WTC11 (cell line): ENCODE results near the gene PSMD13. TPM values are rescaled to one million over a fixed set of nuclear protein-coding genes. Genes with fewer than 3 reads are reported as not detected.

Experiments used
- FOXK1 ChIP-seq: sonication (generic); formaldehyde crosslinking; IDR thresholded peaks from 2 replicates; pipeline ENCODE4 v1.8.0; 2022; ENCODE audit warnings: mild to moderate bottlenecking, moderate library complexity, missing genetic modification reagents
- GTF2I ChIP-seq: fragments of 250-450 bp; sonication (Bioruptor Pico); conservative IDR thresholded peaks from 2 replicates; pipeline ENCODE4 v1.4.0; 2021; ENCODE audit warnings: mild to moderate bottlenecking
- HMGA2 ChIP-seq: fragments of 250-450 bp; sonication (Bioruptor Pico); IDR thresholded peaks from 2 replicates; pipeline ENCODE4 v1.4.0; 2021; ENCODE audit warnings: mild to moderate bottlenecking, moderate library complexity
- IRF2 ChIP-seq: sonication (generic); formaldehyde crosslinking; IDR thresholded peaks from 2 replicates; pipeline ENCODE4 v1.8.0; 2022; ENCODE audit warnings: low read depth, missing genetic modification reagents, borderline replicate concordance
- JUN ChIP-seq: sonication (generic); formaldehyde crosslinking; IDR thresholded peaks from 2 replicates; pipeline ENCODE4 v1.8.0; 2023; ENCODE audit warnings: mild to moderate bottlenecking, missing genetic modification reagents
- KAT7 ChIP-seq: sonication (generic); formaldehyde crosslinking; IDR thresholded peaks from 2 replicates; pipeline ENCODE4 v1.8.1; 2023; ENCODE audit warnings: missing genetic modification reagents, mild to moderate bottlenecking, borderline replicate concordance
- NFYB ChIP-seq: sonication (generic); formaldehyde crosslinking; conservative IDR thresholded peaks from 2 replicates; pipeline ENCODE4 v1.8.0; 2022; ENCODE audit warnings: low read depth, missing genetic modification reagents
- NR2C2 ChIP-seq: sonication (generic); formaldehyde crosslinking; IDR thresholded peaks from 2 replicates; pipeline ENCODE4 v1.8.0; 2022; ENCODE audit warnings: mild to moderate bottlenecking, missing genetic modification reagents
- SMAD3 ChIP-seq: sonication (generic); formaldehyde crosslinking; IDR thresholded peaks from 2 replicates; pipeline ENCODE4 v1.8.0; 2022; ENCODE audit warnings: missing genetic modification reagents, mild to moderate bottlenecking, borderline replicate concordance
- SMAD4 ChIP-seq: sonication (generic); formaldehyde crosslinking; IDR thresholded peaks from 2 replicates; pipeline ENCODE4 v1.8.0; 2022; ENCODE audit warnings: mild to moderate bottlenecking, missing genetic modification reagents
- SOX15 ChIP-seq: fragments of 250-450 bp; sonication (Bioruptor Pico); IDR thresholded peaks from 2 replicates; pipeline ENCODE4 v1.9.0; 2021; ENCODE audit warnings: mild to moderate bottlenecking
- TEAD1 ChIP-seq: sonication (generic); formaldehyde crosslinking; IDR thresholded peaks from 2 replicates; pipeline ENCODE4 v1.8.0; 2022; ENCODE audit warnings: mild to moderate bottlenecking, missing genetic modification reagents
- TP53 ChIP-seq: sonication (generic); formaldehyde crosslinking; IDR thresholded peaks from 2 replicates; pipeline ENCODE4 v1.8.1; 2023; ENCODE audit warnings: mild to moderate bottlenecking, missing genetic modification reagents
- ZBTB21 ChIP-seq: sonication (generic); formaldehyde crosslinking; IDR thresholded peaks from 2 replicates; pipeline ENCODE4 v1.8.1; 2023; ENCODE audit warnings: mild to moderate bottlenecking, missing genetic modification reagents, borderline replicate concordance
- ZNF121 ChIP-seq: sonication (generic); formaldehyde crosslinking; IDR thresholded peaks from 2 replicates; pipeline ENCODE4 v1.8.0; 2023; ENCODE audit warnings: missing genetic modification reagents
- ZNF423 ChIP-seq: fragments of 250-450 bp; sonication (Bioruptor Pico); IDR thresholded peaks from 2 replicates; pipeline ENCODE4 v2.1.2; 2022; ENCODE audit warnings: mild to moderate bottlenecking, moderate library complexity
- ZNF671 ChIP-seq: fragments of 250-450 bp; sonication (Bioruptor Pico); IDR thresholded peaks from 2 replicates; pipeline ENCODE4 v1.8.0; 2021; ENCODE audit warnings: mild to moderate bottlenecking
- total RNA-seq: library from RNA; stranded (reverse); gene quantifications from 3 replicates; pipeline ENCODE4 v1.2.3, GENCODE V29; 2021
- TF ChIP-seq, protein P1 (sequence below): fragments of 250-450 bp; sonication (Bioruptor Pico); IDR thresholded peaks from 2 replicates; pipeline ENCODE4 v2.1.2; 2022; ENCODE audit warnings: mild to moderate bottlenecking, moderate library complexity
- TF ChIP-seq, protein P2 (sequence below): sonication (generic); formaldehyde crosslinking; IDR thresholded peaks from 2 replicates; pipeline ENCODE4 v1.8.1; 2023; ENCODE audit warnings: mild to moderate bottlenecking, missing genetic modification reagents
- TF ChIP-seq, protein P3 (sequence below): fragments of 200-600 bp; IDR thresholded peaks from 2 replicates; pipeline ENCODE4 v1.8.0; 2022; ENCODE audit warnings: antibody characterized with exemption
- TF ChIP-seq, protein P4 (sequence below): sonication (generic); formaldehyde crosslinking; IDR thresholded peaks from 2 replicates; pipeline ENCODE4 v1.8.1; 2022; ENCODE audit warnings: low read depth, missing genetic modification reagents, borderline replicate concordance
- TF ChIP-seq, protein P5 (sequence below): sonication (generic); formaldehyde crosslinking; IDR thresholded peaks from 2 replicates; pipeline ENCODE4 v1.8.1; 2023; ENCODE audit warnings: mild to moderate bottlenecking, moderate library complexity, missing genetic modification reagents
- TF ChIP-seq, protein P6 (sequence below): sonication (generic); formaldehyde crosslinking; IDR thresholded peaks from 2 replicates; pipeline ENCODE4 v1.8.0; 2022; ENCODE audit warnings: mild to moderate bottlenecking, missing genetic modification reagents
- TF ChIP-seq, protein P7 (sequence below): sonication (generic); formaldehyde crosslinking; IDR thresholded peaks from 2 replicates; pipeline ENCODE4 v1.8.1; 2023; ENCODE audit warnings: mild to moderate bottlenecking, missing genetic modification reagents, borderline replicate concordance
- TF ChIP-seq, protein P8 (sequence below): sonication (generic); formaldehyde crosslinking; IDR thresholded peaks from 2 replicates; pipeline ENCODE4 v1.8.1; 2023; ENCODE audit warnings: mild to moderate bottlenecking, missing genetic modification reagents, moderate library complexity

Gene PSMD13
- total RNA-seq, 1 experiment from 2014 or later, result 148 TPM

DNA sequence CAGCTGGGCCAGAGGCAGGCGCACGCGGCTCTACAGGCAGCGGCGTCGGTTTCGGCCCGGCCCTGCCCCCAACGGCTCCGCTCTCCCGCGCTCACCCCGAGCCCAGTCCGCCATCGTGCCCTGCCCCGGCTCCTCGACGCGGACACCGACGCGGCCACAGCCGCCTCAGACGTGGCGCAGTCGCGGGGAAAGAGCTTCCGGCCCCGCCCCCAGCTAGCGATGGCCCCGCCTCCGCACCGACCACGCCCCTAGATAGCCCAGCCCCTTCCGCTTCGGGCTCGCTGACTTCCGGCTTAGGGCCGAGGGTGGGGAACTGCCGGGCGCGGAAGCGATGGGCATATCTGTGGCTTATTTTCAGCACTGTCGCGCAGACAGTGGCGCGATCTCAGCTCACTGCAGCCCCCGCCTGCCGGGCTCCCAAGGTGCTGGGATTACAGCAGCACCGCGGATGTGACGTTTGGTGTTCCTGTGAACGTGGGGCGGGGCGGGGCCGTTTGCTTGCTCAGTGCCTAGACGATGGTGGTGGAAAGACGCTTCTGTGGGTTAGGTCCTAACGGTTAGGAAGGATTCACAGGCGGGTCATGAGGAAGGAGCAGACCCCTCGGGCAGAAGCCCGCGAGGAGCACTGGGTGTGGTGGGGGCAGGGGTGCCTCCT, 29.4 kb upstream of the PSMD13 start, which contains the start of the genes BET1L and RIC8A (continued):
- TF ChIP-seq, protein P1, sequence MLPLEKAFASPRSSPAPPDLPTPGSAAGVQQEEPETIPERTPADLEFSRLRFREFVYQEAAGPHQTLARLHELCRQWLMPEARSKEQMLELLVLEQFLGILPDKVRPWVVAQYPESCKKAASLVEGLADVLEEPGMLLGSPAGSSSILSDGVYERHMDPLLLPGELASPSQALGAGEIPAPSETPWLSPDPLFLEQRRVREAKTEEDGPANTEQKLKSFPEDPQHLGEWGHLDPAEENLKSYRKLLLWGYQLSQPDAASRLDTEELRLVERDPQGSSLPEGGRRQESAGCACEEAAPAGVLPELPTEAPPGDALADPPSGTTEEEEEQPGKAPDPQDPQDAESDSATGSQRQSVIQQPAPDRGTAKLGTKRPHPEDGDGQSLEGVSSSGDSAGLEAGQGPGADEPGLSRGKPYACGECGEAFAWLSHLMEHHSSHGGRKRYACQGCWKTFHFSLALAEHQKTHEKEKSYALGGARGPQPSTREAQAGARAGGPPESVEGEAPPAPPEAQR (CRISPR knock-in tag), result no peak
- TF ChIP-seq GTF2I (no peak), KAT7 (CRISPR knock-in tag) (no peak; the same call in 1 of the 2 replicates), ZNF423 (no peak), ZNF671 (CRISPR knock-in tag) (no peak), FOXK1 (CRISPR knock-in tag) (no peak), ZNF121 (CRISPR knock-in tag) (no peak), SOX15 (CRISPR knock-in tag) (no peak), NR2C2 (CRISPR knock-in tag) (no peak), HMGA2 (CRISPR knock-in tag) (no peak), IRF2 (CRISPR knock-in tag) (no peak), TEAD1 (CRISPR knock-in tag) (0 out of 2 replicates have a peak, but pooled peaks have one; percentile 35), SMAD3 (no peak), SMAD4 (no peak), NFYB (CRISPR knock-in tag) (no peak), ZBTB21 (CRISPR knock-in tag) (no peak), JUN (0 out of 2 replicates have a peak, but pooled peaks have one; percentile 82), TP53 (CRISPR knock-in tag) (no peak)
- TF ChIP-seq, protein P2, sequence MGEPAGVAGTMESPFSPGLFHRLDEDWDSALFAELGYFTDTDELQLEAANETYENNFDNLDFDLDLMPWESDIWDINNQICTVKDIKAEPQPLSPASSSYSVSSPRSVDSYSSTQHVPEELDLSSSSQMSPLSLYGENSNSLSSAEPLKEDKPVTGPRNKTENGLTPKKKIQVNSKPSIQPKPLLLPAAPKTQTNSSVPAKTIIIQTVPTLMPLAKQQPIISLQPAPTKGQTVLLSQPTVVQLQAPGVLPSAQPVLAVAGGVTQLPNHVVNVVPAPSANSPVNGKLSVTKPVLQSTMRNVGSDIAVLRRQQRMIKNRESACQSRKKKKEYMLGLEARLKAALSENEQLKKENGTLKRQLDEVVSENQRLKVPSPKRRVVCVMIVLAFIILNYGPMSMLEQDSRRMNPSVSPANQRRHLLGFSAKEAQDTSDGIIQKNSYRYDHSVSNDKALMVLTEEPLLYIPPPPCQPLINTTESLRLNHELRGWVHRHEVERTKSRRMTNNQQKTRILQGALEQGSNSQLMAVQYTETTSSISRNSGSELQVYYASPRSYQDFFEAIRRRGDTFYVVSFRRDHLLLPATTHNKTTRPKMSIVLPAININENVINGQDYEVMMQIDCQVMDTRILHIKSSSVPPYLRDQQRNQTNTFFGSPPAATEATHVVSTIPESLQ (CRISPR knock-in tag), result no peak
- TF ChIP-seq, protein P3, sequence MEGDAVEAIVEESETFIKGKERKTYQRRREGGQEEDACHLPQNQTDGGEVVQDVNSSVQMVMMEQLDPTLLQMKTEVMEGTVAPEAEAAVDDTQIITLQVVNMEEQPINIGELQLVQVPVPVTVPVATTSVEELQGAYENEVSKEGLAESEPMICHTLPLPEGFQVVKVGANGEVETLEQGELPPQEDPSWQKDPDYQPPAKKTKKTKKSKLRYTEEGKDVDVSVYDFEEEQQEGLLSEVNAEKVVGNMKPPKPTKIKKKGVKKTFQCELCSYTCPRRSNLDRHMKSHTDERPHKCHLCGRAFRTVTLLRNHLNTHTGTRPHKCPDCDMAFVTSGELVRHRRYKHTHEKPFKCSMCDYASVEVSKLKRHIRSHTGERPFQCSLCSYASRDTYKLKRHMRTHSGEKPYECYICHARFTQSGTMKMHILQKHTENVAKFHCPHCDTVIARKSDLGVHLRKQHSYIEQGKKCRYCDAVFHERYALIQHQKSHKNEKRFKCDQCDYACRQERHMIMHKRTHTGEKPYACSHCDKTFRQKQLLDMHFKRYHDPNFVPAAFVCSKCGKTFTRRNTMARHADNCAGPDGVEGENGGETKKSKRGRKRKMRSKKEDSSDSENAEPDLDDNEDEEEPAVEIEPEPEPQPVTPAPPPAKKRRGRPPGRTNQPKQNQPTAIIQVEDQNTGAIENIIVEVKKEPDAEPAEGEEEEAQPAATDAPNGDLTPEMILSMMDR, result no peak
- TF ChIP-seq, protein P4, sequence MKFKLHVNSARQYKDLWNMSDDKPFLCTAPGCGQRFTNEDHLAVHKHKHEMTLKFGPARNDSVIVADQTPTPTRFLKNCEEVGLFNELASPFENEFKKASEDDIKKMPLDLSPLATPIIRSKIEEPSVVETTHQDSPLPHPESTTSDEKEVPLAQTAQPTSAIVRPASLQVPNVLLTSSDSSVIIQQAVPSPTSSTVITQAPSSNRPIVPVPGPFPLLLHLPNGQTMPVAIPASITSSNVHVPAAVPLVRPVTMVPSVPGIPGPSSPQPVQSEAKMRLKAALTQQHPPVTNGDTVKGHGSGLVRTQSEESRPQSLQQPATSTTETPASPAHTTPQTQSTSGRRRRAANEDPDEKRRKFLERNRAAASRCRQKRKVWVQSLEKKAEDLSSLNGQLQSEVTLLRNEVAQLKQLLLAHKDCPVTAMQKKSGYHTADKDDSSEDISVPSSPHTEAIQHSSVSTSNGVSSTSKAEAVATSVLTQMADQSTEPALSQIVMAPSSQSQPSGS, result no peak
- TF ChIP-seq, protein P5, sequence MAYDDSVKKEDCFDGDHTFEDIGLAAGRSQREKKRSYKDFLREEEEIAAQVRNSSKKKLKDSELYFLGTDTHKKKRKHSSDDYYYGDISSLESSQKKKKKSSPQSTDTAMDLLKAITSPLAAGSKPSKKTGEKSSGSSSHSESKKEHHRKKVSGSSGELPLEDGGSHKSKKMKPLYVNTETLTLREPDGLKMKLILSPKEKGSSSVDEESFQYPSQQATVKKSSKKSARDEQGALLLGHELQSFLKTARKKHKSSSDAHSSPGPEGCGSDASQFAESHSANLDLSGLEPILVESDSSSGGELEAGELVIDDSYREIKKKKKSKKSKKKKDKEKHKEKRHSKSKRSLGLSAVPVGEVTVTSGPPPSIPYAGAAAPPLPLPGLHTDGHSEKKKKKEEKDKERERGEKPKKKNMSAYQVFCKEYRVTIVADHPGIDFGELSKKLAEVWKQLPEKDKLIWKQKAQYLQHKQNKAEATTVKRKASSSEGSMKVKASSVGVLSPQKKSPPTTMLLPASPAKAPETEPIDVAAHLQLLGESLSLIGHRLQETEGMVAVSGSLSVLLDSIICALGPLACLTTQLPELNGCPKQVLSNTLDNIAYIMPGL (CRISPR knock-in tag), result peak; percentile 54; the same call in 1 of the 2 replicates
- TF ChIP-seq, protein P6, sequence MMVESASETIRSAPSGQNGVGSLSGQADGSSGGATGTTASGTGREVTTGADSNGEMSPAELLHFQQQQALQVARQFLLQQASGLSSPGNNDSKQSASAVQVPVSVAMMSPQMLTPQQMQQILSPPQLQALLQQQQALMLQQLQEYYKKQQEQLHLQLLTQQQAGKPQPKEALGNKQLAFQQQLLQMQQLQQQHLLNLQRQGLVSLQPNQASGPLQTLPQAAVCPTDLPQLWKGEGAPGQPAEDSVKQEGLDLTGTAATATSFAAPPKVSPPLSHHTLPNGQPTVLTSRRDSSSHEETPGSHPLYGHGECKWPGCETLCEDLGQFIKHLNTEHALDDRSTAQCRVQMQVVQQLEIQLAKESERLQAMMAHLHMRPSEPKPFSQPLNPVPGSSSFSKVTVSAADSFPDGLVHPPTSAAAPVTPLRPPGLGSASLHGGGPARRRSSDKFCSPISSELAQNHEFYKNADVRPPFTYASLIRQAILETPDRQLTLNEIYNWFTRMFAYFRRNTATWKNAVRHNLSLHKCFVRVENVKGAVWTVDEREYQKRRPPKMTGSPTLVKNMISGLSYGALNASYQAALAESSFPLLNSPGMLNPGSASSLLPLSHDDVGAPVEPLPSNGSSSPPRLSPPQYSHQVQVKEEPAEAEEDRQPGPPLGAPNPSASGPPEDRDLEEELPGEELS (CRISPR knock-in tag), result peak; percentile 64; the same call in 1 of the 2 replicates
- TF ChIP-seq, protein P7, sequence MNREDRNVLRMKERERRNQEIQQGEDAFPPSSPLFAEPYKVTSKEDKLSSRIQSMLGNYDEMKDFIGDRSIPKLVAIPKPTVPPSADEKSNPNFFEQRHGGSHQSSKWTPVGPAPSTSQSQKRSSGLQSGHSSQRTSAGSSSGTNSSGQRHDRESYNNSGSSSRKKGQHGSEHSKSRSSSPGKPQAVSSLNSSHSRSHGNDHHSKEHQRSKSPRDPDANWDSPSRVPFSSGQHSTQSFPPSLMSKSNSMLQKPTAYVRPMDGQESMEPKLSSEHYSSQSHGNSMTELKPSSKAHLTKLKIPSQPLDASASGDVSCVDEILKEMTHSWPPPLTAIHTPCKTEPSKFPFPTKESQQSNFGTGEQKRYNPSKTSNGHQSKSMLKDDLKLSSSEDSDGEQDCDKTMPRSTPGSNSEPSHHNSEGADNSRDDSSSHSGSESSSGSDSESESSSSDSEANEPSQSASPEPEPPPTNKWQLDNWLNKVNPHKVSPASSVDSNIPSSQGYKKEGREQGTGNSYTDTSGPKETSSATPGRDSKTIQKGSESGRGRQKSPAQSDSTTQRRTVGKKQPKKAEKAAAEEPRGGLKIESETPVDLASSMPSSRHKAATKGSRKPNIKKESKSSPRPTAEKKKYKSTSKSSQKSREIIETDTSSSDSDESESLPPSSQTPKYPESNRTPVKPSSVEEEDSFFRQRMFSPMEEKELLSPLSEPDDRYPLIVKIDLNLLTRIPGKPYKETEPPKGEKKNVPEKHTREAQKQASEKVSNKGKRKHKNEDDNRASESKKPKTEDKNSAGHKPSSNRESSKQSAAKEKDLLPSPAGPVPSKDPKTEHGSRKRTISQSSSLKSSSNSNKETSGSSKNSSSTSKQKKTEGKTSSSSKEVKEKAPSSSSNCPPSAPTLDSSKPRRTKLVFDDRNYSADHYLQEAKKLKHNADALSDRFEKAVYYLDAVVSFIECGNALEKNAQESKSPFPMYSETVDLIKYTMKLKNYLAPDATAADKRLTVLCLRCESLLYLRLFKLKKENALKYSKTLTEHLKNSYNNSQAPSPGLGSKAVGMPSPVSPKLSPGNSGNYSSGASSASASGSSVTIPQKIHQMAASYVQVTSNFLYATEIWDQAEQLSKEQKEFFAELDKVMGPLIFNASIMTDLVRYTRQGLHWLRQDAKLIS, result no peak
- TF ChIP-seq, protein P8, sequence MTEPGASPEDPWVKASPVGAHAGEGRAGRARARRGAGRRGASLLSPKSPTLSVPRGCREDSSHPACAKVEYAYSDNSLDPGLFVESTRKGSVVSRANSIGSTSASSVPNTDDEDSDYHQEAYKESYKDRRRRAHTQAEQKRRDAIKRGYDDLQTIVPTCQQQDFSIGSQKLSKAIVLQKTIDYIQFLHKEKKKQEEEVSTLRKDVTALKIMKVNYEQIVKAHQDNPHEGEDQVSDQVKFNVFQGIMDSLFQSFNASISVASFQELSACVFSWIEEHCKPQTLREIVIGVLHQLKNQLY, result no peak
